Measurements from ENCODE around the gene ELK1.
"Not testable (repeated sequence)": the region's sequence is repeated elsewhere in the genome, so short reads cannot be mapped to it uniquely, and the experiment has no call there.

The ELK1 gene

GRCh38 chrX:47650164-47651042 lies at the start of gene ELK1:
Gene ELK1, minus strand, starts transcription at chrX:47650563. Its CDS starts 9,122 bp downstream, at chrX:47641441.
- DNase-seq (ENCODE audit: low spot score) = peak; percentile 91

GRCh38 chrX:47697181-47697580 lies 46.8 kb upstream of the ELK1 start:
- DNase-seq (ENCODE audit: low spot score) = no peak

- DNase-seq (ENCODE audit: low spot score) = no peak
Observed at GRCh38 chrX:47690175-47690574, 39.8 kb upstream of the ELK1 start.

- DNase-seq (ENCODE audit: low spot score) = no peak
Observed at GRCh38 chrX:47687263-47687662, 36.9 kb upstream of the ELK1 start.

- no peak for DNase-seq (ENCODE audit: low spot score)
Observed at GRCh38 chrX:47683829-47684205, 33.5 kb upstream of the ELK1 start.

GRCh38 chrX:47683184-47683828 lies 32.9 kb upstream of the ELK1 start:
- no peak for DNase-seq (ENCODE audit: low spot score)

- not testable (repeated sequence) for DNase-seq (ENCODE audit: low spot score)
Observed at GRCh38 chrX:47675959-47676859, 25.8 kb upstream of the ELK1 start.

GRCh38 chrX:47674776-47675175 lies 24.4 kb upstream of the ELK1 start:
- DNase-seq (ENCODE audit: low spot score) = no peak

GRCh38 chrX:47665797-47666196 lies 15.4 kb upstream of the ELK1 start:
- DNase-seq (ENCODE audit: low spot score) = not testable (repeated sequence)

- DNase-seq (ENCODE audit: low spot score) = no peak
Observed at GRCh38 chrX:47664737-47665136, 14.4 kb upstream of the ELK1 start.

- peak; percentile 83 for DNase-seq (ENCODE audit: low spot score)
Observed at GRCh38 chrX:47662144-47662657, 11.8 kb upstream of the ELK1 start.

- no peak for DNase-seq (ENCODE audit: low spot score)
Observed at GRCh38 chrX:47661539-47661938, 11.2 kb upstream of the ELK1 start.

GRCh38 chrX:47659421-47659726 lies 9.0 kb upstream of the ELK1 start:
- no peak for DNase-seq (ENCODE audit: low spot score)

- DNase-seq (ENCODE audit: low spot score) = peak; percentile 93
Observed at GRCh38 chrX:47658684-47659420, 8.5 kb upstream of the ELK1 start, which contains the start of gene UXT. Gene UXT, minus strand, starts transcription at chrX:47659180. Its CDS starts 253 bp downstream, at chrX:47658927.

GRCh38 chrX:47658301-47658683 lies 7.9 kb upstream of the ELK1 start:
- no peak for DNase-seq (ENCODE audit: low spot score)

GRCh38 chrX:47651043-47651905 lies 911 bp upstream of the ELK1 start:
- no peak for DNase-seq (ENCODE audit: low spot score)

- no peak for DNase-seq (ENCODE audit: low spot score)
Observed at GRCh38 chrX:47649781-47650163, 591 bp downstream of the ELK1 start.

- no peak for DNase-seq (ENCODE audit: low spot score)
Observed at GRCh38 chrX:47649271-47649670, 1.1 kb downstream of the ELK1 start.

- DNase-seq (ENCODE audit: low spot score) = peak; percentile 26
Observed at GRCh38 chrX:47648376-47648775, 2.0 kb downstream of the ELK1 start.

- no peak for DNase-seq (ENCODE audit: low spot score)
Observed at GRCh38 chrX:47646636-47647035, 3.7 kb downstream of the ELK1 start.

GRCh38 chrX:47645530-47645929 lies 4.8 kb downstream of the ELK1 start:
- no peak for DNase-seq (ENCODE audit: low spot score)

Data from activated CD4-positive, alpha-beta T cell treated with anti-CD3 and anti-CD28 coated beads, Interleukin-2, Interleukin-4, amounts not matched to agents 100 ng/mL and 50 ng/mL, durations not matched to agents 16 hours and 8 hours (primary cell).